ENCODE data around the gene TRIO.

TRIO gene

DNA sequence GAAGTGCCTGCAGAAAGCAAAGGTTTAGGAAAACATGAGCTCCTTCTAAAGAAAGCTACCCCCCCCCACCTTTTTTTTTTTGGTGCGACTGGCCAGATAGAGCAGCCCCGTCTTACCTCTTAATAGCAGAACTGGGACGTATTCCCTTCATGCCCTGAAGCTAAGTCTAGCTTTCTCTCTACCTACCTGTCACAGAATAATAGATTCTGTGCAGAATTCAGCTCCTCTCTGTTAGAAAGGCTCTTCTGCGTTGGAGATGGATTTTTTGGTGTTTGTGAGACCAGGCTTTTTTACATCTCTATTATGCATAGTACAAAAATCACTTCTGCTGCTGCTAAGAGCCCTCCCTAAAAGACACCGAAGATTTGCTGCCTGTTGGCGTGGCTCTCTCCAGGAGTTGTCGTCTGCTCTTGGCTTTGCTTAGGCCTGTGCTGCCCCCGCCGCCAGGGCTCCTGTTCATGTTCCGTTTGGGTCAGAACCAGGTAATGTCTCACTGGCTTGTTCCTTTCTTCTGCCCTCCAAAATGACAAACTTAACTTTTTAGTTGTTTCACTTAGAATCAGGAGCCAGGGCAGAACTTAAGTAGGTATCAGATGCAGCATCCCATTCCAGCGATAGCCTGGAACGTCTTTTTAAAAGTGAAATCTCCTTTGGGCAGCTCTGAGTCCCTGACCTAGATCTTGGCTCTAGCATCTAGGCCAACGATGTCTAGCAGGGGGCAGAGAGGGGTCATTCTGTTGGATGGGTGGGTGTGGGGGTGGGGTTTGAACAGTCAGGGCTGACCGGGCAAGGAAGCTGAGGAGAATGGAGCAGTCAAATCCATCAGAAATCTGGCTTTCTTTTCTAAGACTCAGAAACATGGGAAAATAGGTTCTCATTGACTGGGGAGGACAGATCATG is 2.5 kb downstream of the TRIO start:
- DNase-seq (ENCODE audit: low read depth in 1 of 2, low spot score in 1 of 2): no peak

DNA sequence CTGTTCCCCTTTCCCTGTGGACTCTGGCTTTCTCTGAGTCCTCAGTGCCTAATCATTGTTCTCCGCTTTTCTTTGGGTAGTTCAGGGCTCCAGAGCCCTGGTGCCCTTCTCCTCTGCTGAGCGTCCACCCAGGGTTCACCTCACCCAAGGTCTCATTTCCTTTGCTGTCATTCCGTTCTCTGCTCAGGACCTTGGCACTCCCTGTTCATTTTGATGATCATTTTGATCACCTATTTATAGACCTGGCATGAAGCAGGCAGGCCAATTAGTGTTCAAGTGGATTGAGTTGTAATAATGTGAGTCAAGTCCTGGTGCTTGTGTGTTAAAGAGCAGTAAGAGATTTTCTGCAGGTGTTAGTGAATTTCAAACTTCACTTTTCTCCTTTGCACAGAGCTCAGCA is 3.6 kb downstream of the TRIO start:
- no peak for DNase-seq (ENCODE audit: low read depth in 1 of 2, low spot score in 1 of 2)

DNA sequence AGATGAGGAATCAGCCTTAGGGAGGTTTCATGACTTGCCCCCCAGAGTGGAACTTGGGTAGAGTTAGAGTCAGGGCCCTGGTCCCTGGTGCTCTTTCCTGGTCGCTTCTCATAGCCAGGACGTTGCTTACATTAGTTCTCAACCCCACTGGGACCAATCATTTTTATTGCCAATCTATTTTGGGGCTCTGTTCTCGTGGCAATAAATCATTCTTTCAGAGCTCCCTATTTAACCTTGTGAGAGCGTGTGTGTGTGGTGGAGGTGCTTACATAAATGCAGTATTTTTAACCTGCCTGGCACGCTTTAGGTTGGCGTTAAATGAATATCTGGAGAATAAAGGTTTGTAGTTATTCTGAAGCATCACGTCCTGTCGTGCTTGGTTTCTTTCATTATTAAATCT is 4.1 kb downstream of the TRIO start:
- DNase-seq (ENCODE audit: low read depth in 1 of 2, low spot score in 1 of 2): no peak

DNA sequence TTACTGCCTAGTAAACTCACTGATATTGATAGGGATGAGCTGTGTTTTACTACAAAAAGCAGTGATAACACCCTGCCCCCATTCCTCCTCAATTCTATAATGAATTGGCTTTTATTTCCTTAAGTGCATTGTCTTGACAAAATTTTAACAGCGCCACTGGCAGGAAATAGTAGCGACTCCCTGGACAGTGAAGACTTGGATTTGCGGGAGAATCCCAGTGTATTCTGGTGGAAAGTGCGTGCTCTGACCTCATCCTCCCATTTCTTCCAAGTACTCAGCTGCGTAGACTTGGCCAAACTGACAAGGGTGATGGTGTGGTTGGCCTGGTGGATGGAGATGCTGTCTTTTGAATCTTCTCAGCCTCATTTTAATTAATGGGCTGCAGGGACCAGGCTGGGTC is 5.3 kb downstream of the TRIO start:
- DNase-seq (ENCODE audit: low read depth in 1 of 2, low spot score in 1 of 2): no peak

DNA sequence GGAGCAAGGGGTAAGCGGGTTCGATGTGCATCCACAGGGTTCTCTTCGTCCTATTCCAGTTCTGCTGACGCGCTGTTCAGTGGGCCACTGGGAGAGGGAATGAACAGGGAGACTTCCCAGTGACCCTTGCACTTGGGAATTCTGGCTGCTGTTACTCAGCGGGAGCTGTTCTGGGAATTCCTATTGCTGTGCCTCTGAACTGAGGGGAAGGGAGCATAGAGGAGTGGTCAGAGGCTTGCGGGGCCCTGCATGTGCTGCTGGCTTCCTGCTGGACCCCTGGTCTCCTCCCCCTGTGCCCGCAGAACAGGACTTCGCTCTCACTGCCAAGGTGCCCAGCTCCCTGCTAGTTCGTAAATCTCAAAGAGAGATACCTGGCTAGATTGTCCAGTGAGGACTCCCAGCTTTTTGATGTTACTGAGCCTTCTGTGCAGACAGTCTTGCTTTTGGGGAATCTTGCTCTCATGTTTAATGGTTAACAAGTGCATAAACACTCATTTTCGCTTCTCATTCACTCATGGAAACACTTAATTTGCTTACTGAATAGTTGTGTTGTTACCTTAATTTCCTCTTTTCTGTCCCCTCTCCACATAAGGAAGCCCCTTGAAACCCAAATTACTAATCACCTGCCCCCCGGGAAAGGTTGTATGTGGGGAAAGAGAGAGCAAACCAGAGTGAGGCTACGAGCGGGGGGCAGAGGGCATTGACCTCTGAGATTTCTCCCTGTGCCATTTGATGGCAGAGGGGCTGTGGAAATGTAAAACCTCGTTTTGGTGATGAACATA is 5.9 kb downstream of the TRIO start:
- DNase-seq (ENCODE audit: low read depth in 1 of 2, low spot score in 1 of 2): no peak

DNA sequence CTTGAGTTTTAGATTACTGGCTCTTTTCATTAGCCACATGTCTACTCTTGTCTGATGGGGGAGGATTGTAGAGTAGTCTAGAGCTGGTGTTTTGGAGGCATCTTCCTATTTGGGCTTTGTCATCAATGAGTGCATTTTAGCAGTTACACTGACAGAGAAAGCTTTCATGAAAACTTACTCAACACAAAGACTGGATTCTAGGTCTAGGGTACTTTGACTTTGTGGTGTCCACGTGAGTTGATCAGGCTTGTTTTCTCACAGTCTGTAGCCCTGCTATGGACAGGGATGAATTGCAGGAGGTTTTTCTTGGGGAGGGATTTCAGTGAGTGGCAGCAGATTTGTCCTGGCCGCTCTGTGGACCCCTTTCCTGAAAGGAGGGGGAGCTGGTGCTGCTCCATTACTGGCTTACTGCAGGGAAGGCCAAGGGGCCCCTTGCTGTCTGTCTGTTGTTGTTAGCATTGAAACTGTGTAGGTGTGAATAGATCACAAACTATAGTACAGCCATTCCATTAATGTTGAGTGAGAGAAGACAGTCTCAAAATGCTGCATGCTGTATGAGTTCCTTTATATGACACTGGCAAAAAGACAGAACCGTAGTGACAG is 6.6 kb downstream of the TRIO start:
- DNase-seq (ENCODE audit: low read depth in 1 of 2, low spot score in 1 of 2): no peak

DNA sequence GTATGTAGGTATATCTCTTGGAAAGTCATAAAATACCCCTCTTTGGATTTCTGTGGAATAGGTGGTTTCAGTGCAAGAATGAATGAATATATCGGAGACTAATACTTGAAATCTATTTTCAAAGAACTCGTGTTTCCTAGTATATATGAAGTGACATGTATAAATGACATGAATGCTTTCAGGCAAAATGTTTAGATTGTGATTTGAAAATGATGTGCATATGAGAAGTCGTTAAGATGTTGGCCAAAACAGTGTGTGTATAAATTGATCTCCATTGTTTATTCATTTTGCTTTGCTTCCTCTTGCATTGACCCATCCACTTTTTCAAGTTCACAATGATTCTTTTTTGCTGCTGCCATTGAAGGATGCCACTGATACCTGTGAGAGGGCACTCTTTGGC is 8.3 kb downstream of the TRIO start:
- no peak for DNase-seq (ENCODE audit: low read depth in 1 of 2, low spot score in 1 of 2)

DNA sequence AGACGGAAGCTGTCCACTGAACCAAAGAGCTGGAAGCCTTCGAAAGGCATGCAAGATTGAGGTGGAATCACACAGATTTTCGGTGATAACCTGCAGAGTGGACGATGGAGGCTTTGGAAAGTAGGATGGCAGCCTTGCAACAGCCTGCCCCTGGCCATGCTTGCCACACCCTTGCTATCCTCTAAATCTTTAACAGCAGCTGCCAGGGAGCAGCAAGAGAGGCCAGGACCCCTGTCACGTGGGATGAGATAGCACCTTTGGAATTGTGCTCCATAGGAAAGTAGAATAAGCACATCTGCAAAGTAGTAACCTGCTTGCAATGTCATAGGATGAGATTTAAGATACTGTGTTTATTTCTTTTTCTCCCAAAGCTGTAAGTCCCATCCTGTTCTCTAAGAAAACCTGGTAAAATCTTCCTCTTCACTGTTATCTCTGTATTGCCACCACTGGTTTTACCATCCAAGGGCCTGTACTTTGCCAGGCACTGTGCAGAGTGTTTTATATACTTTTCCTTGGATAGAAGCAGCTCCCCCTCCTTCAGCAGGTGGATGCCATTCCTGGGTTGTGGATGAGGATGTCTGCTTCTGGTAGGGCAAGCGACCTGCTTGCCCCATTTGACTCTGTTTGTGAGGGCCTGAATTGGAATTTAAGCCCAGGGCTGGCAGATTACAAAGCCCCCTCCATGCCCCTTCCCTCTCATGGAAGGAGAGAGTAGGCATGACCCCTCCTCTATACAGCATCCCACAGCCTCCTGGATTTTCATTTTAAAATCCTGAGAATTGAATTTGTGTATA is 10.1 kb downstream of the TRIO start:
- DNase-seq (ENCODE audit: low read depth in 1 of 2, low spot score in 1 of 2): no peak

DNA sequence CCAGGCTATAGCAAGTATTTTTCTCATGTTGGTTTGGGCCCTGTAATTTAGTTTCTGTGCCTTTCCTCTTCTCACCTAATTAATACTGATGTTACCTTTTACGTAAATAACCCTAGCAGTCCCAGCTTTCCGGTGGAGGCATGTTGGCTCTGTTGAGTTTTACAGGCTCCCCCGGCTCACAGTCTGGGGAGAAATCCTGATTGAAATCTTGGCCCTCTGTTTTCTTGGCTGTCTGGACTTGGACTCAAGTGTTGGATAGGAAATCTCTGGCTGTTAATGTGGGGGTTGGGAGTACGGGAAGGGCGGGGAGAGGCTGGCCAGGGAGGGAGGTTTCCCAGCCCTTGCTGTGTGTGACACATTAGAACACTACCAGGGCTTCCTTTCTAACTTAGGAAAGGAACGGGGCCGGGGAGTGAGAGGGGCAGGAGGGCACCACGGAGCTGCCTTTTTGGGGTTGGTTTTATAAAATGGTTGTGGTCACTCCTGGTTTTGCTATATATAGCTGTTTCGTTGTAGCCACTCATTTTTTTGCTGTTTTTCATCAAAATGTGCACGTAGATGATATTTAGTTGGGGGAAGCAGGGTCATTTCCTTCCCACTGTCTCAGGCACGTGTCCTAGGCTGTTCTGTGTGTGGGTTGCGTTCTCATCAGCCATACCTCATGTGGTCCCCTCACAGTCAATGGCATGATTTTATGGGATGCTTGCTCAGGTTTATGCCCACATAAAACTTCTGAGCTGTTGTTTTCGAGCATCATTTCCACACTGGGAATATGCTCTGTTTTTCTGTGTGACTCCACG is 11.0 kb downstream of the TRIO start:
- no peak for DNase-seq (ENCODE audit: low read depth in 1 of 2, low spot score in 1 of 2)

DNA sequence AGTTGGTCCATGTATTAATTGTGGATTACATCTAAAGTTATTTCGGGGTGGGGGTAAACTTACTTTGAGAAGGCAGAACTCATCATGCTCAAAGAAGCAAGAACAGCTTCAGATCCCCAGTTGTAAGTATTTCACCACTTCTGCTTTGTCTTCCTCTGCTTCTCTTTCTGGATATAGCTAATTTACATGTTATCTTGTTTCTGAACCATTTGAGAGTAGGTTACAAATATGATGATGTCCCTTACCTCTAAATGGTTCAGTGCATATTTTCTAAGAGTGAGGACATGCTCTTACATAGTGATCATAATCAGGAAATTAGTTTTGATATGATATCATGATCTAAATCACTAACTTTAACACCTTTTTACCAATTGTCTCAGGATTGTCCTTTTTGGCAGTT is 11.9 kb downstream of the TRIO start:
- no peak for DNase-seq (ENCODE audit: low read depth in 1 of 2, low spot score in 1 of 2)

DNA sequence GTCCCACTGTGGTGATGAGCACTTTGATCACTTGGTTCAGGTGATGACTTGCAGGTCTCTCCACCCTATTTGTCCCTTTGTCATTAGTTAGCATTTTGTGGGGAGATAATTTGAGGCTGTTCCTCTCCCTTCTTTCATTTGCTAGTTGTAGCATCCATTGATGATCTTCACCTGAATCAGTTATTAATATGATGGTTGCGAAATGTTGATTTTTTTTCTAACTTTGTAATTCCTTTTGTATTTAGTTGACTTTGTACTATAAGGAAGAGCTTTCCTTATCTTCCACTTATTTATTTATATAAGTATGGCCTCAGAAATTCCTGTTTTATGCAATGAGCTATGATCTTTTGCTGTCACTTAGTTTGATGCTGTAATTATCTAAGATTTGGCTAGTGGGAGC is 12.6 kb downstream of the TRIO start:
- DNase-seq (ENCODE audit: low read depth in 1 of 2, low spot score in 1 of 2): no peak

DNA sequence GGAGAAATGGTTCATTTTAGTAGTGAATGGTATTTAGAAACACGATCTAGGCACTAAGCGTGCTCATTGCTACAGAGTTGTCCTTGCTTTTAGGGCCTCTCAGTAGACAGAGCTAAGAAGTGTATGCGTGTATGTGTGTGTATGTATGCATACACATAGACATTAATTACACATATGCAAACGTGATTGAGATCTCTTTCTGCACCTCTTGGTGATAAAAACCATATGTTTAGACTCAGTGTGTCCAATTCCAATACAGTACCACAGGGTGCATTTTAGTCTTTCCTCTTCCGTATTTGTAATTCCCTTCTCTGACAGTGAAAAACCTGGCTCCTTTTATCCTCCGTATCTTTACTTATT is 13.1 kb downstream of the TRIO start:
- no peak for DNase-seq (ENCODE audit: low read depth in 1 of 2, low spot score in 1 of 2)

DNA sequence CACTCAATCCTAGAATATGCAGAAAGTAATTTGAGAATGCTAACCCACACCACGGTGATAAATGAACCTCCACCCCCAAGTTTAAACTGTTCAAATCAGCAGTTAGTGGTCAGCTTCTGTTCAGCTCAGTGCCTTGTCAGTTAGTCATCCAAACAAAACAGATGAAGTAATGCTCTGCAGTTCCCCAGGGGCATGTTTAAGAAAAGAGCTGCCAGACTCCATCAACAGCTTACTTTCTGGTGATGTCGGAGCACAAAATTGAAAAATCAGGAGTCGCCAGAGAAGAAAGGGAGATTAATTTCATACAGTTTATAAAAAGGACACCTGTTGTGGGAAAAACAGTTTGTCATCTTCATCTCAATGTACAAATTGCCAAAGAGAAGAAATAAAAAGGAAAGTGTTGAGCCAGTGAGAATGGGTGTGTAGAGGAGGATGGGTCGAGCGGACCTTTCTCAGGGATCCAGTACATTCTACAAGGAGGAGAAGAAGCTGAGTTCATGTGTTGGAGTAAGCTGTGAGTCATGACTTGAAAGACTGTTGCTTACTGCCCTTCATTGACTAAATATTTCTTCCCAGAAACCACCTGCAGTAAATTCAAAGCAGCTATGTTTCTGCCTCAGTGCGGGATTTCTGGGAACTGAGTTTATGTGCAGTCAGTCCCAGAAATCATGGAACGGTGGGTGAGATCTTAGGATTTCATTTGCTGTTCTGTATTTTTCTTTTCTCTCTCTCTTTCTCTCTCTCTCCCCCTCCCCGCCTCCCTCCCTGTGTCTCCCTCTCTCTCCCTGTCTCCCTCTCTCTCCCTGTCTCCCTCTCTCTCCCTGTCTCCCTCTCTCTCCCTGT is 13.7 kb downstream of the TRIO start:
- no peak for DNase-seq (ENCODE audit: low read depth in 1 of 2, low spot score in 1 of 2)

DNA sequence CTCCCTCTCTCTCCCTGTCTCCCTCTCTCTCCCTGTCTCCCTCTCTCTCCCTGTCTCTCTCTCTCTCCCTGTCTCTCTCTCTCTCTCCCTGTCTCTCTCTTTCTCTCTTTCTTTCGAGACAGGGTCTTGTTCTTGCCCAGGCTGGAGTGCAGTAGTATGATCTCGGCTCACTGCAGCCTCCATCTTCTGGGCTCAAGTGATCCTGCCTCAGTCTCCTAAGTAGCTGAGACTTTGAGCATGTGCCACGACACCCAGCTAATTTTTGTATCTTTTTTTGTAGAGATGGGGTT is 14.3 kb downstream of the TRIO start:
- DNase-seq (ENCODE audit: low read depth in 1 of 2, low spot score in 1 of 2): no peak

DNA sequence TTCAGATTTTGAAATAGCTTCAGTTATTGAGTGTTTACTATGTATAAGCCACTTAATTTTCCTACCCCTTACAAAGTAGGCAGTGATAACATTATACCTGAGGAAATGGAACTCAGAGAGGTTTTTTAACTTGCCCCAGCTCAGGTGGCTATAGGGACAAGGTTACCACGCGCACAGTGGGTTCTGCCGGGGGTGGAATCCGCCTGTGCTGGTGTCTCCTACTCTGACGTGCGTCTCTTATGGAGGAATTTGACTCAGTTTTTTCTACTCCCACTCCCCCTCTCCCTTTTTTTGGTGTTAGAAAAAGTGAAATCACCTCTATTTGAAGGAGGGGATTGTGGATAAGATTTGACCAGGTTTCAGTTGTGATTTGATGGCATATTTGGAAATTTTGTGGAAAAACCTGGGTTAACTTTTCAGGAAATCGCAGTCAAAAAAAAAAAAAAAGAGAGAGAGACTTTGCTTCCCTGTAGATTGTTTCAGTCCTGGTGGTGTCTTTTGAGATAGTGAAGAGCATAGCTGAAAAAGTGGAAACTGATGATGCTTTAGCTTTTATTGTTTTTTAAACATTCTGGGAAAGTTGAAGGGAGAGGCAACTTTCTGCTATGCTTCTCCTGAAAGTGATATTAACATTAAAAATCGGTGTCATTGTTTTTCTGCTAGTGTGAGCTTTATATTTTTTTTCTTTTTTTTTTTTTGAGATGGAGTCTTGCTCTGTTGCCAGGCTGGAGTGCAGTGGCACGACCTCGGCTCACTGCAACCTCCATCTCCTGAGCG is 15.9 kb downstream of the TRIO start:
- DNase-seq (ENCODE audit: low read depth in 1 of 2, low spot score in 1 of 2): no peak

DNA sequence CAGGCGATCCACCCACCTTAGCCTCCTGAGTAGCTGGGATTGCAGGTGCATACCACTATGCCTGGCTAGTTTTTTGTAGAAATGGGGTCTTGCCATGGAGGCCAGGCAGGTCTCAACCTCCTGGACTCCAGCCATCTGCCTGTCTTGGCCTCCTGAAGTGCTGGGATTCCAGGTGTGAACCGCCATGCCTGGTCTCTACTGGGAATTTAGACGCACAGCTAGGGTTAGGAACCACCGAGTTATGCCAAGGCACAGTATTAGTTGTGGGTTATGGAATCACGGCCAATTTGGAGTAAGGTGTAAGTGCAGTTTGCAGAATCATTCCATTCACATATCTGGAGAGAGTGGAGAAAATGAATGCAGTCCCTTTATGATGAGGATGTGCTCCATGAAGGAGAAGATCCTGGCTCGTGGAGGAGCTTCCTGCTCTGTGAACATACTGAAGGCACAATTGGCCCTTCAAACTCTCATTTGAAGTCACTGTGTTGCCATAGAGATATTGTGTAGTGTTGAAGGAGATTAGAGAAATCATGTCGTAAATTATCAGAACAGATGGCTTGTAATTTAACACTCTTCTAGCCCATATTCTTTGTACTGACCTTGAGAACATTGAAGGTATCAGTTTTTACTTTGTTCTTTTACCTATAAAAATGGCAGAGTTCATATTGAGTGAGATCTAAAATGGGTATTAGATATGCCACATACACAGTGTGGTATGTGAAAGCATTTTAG is 18.8 kb downstream of the TRIO start:
- no peak for DNase-seq (ENCODE audit: low read depth in 1 of 2, low spot score in 1 of 2)

DNA sequence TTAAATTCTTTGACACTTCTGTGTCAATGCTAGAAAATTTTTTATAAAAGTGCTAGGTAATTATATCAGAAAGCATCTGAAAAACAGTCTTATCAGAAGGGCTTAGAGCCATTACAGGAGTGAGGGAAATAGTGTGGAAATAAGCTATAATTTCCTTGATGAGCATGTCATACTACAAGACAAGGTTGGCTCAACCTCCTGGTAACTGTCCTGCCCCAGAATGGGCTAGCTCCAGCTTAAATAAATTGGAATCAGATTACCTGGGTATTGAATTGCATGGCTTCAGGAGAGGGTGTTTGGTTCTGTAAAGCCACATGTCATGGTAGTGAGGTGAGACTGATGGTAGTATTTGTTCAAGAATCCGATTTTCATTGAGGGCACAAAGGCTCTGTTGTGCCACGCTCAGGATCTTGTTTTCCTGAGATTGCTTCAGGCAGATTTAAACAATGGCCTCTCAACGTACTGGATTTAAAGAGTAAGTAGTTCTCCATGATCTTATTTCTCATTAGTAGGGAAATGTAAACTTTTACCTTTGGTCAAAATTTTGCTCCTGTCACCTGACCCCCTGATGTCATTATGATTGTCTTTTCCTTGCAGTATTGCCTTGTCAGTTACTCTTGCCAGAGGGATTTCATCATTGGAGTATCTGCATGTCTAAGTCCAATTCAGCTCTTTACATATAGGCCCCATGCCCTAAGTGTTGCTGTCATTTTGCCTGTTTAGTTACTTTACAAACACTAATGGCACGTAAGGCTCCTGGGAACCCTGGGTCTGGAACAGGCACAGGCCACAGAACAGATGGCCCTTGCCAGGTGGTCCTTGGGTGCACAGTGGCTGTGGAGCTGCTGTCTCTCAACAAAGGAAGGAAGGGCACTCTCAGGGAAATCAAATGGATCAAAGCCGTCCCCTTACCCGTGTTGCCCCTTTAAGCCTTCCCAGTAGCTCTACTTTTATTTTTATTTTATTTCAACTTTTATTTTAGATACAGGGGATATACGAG is 21.3 kb downstream of the TRIO start:
- no peak for DNase-seq (ENCODE audit: low read depth in 1 of 2, low spot score in 1 of 2)
